Adipocyte (in vitro differentiated cells): Measurements from ENCODE around the gene OLFML2A.

Experiments
- DNase-seq: peaks from one replicate; pipeline ENCODE4 v3.0.0-alpha.2; 2015; ENCODE audit warnings: low read depth
- H3K27me3 ChIP-seq: replicated peaks from 2 replicates; pipeline ENCODE4 v1.7.0; 2013; ENCODE audit warnings: mild to moderate bottlenecking, low read length, moderate library complexity; ENCODE audit not compliant: control insufficient read depth, insufficient read depth
- H3K36me3 ChIP-seq: 2 replicates; pipeline ENCODE4 v1.7.0; 2013; ENCODE audit warnings: low read length, mild to moderate bottlenecking, moderate library complexity; ENCODE audit not compliant: control insufficient read depth, insufficient read depth, severe bottlenecking
- H3K4me1 ChIP-seq: 2 replicates; pipeline ENCODE4 v1.7.0; 2013; ENCODE audit warnings: mild to moderate bottlenecking, low read length, moderate library complexity; ENCODE audit not compliant: control insufficient read depth, insufficient read depth
- H3K4me3 ChIP-seq: 2 replicates; pipeline ENCODE4 v1.7.0; 2013; ENCODE audit warnings: mild to moderate bottlenecking, low read length, moderate library complexity
- H3K9ac ChIP-seq: 2 replicates; pipeline ENCODE4 v1.7.0; 2013; ENCODE audit warnings: mild to moderate bottlenecking, low read length, moderate library complexity
- H3K9me3 ChIP-seq: 2 replicates; pipeline ENCODE4 v1.7.0; 2013; ENCODE audit warnings: mild to moderate bottlenecking, low read length, moderate library complexity; ENCODE audit not compliant: control insufficient read depth

OLFML2A gene

DNA sequence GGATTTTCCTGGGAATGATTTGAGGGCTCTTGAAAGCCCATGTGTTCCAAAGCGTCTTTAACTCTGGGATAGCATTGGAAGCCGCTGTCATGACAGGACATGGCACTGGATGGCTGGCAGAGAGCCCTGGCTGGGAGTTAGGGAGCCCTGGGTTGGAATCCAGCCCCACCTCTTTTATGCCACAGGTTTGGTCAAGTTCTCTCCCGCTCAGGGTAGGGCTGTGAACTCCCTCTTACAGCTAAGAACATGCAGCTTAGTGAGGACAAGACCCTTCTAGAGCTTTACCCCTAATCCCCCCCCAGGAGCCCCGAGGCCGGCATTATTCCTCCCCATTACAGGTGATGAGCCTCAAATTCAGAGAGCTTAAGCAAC is 37.2 kb downstream of the OLFML2A start:
- Histone ChIP-seq H3K36me3 (no peaks in the 10 kb centered on the region), H3K9me3 (no peaks in the 10 kb centered on the region)

DNA sequence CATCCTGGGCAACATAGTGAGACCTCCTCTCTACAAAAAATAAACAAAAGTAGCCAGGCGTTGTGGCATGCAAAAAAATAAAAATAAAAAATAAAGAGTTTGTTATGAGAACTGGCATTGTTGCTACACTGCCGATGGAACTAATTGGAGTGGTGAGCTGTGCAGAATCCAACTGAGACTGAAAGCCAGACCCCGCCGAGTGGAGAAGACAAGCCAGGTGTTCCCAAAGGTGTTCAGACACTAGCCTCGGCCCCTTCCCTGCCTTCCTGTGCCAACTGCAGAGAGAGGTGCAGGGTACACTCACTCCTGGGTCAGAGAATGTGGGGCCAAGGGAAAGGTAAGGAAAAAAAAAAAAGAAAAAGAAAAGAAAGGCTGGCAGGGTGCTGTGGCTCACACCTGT is 38.7 kb downstream of the OLFML2A start:
- H3K4me1 ChIP-seq = peaks cover 28% of the 10 kb centered on the region
- H3K9me3 ChIP-seq = no peaks in the 10 kb centered on the region
- H3K36me3 ChIP-seq = no peaks in the 10 kb centered on the region
- H3K27me3 ChIP-seq = no peaks in the 10 kb centered on the region
- H3K4me3 ChIP-seq = no peak overlapping the region
- no peak overlapping the region for H3K9ac ChIP-seq
- DNase-seq = no peak

More for the DNA sequence above, 37.2 kb downstream of the OLFML2A start:
- DNase-seq = no peak
- H3K9ac ChIP-seq = no peak overlapping the region
- no peaks in the 10 kb centered on the region for H3K27me3 ChIP-seq
- H3K4me1 ChIP-seq = peaks cover 32% of the 10 kb centered on the region
- no peak overlapping the region for H3K4me3 ChIP-seq

DNA sequence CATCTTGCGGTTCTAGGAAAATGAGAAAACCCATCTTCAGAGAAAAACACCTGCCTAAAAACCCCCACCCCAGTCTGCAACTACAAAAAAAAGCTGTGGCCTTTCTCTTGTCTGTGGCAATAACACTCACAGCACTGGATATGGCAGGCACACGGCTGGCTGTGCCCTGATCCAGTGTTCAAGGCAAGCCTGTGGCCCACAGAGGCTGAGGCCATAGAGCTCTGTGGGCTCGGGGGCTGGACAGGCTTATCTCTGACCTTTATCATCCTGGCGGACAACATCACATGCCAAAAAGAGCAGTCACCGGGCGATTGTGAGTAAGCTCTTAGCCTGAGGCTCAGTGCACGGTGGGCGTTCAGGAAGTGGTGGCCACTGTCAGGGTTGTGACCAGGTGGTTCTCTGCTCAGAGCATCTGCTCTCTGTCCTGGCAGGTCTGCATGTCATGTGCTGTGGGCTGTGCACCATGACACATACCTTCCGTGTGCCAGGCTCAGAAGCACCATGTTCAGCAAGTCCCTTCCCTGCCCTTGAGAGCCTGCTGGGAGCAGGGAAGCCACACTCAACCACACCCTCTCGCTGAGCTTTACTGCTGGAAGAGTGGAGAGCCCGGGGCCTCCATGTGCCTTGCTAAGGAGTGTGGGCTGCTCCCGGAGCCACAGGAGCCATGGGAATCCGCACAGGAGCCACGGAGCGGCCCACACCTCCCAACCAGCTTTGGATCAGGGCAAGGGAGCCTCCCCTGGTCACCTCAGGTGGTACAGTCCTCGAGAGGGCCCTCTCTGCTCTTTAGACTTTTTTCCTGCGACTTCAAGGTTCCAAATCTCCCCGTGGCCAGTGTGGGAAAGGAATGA is 41.7 kb downstream of the OLFML2A start:
- Histone ChIP-seq H3K9ac (no peak overlapping the region), H3K36me3 (no peaks in the 10 kb centered on the region), H3K27me3 (no peaks in the 10 kb centered on the region), H3K4me3 (no peak overlapping the region), H3K4me1 (peaks cover 2% of the 10 kb centered on the region), H3K9me3 (no peaks in the 10 kb centered on the region)
- DNase-seq = no peak

DNA sequence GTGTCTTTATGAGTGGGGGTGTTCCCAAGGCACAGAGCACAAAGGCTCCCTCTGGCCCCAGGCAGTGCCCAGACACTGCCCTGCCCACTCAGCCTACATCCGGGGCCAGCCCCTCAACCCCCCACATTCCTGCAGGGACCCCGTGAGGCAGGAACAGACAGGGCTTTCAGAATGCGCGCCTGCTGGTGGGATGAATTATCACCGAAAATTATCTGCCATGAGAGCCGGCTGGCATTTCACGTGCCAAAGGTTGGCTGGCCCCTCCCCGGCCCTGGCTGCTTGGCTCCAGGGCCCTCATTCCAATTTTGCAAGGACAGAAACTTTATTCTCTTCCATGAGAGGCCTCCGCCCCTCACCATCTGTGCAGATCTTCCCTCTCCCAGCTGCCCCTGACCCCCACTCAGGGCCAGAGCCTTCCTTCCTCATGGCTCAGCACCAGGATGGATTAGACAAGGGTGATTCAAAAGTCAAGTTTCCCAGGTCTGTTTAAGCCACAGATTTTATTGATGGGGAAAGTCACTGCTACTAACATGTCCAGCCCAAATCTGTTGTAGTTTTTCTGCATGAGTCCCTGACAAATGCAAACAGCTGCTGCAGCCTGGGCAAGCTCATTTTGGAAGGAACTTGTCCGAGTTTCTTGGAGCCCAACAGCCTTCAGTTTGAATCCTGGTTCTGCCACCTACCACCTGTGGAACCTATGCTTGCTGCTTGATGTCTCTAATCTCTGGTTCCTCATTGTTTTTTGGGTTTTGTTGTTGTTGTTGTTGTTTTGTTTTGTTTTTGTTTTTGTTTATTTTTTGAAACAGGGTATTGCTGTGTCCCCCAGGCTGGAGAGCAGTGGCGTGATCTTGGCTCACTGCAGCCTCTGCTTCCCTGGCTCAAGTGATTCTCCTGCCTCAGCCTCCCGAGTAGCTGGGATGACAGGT is 44.0 kb downstream of the OLFML2A start:
- H3K4me3 ChIP-seq = no peak overlapping the region
- H3K9ac ChIP-seq = no peak overlapping the region
- no peaks in the 10 kb centered on the region for H3K9me3 ChIP-seq
- H3K4me1 ChIP-seq = no peaks in the 10 kb centered on the region
- no peaks in the 10 kb centered on the region for H3K27me3 ChIP-seq
- no peak for DNase-seq
- no peaks in the 10 kb centered on the region for H3K36me3 ChIP-seq

DNA sequence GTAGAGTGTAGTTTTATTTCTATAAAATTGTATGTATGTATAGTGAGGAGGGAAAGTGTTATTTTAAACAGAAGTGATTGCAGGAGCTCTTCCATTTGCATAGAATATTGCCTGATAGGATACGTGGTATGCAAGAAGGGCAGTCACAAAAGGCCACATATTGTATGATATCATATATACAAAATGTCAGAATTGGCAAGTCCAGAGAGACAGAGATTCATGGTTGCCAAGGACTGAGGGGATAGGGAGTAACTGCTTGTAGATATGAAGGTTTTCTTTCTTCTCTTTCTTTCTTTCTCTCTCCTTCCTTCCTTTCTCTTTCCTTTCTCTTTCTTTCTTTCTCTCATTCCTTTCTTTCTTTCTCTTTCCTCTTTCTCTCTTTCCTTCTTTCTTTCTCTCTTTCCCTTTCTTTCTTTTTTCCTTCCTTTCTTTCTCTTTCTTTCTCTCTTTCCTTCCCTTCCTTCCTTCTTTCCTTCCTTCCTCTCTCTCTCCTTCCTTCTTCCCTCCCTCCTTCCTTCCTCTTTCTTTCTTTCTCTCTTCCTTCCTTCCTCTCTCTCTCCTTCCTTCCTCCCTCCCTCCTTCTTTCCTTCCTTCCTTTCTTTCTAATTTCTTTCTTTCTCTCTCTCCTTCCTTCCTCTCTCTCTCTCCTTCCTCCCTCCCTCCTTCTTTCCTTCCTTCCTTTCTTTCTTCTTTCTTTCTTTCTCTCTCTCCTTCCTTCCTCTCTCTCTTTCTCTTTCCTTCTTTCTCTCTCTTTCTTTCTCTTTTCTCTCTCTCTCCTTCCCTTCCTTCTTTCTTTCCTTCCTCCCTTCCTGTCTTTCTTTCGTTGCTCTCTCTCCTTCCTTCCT is 51.8 kb downstream of the OLFML2A start:
- no peak for DNase-seq
- H3K4me1 ChIP-seq = peaks cover 14% of the 10 kb centered on the region
- H3K4me3 ChIP-seq = no peak overlapping the region
- no peaks in the 10 kb centered on the region for H3K9me3 ChIP-seq
- no peaks in the 10 kb centered on the region for H3K27me3 ChIP-seq
- H3K36me3 ChIP-seq = no peaks in the 10 kb centered on the region
- H3K9ac ChIP-seq = no peak overlapping the region

DNA sequence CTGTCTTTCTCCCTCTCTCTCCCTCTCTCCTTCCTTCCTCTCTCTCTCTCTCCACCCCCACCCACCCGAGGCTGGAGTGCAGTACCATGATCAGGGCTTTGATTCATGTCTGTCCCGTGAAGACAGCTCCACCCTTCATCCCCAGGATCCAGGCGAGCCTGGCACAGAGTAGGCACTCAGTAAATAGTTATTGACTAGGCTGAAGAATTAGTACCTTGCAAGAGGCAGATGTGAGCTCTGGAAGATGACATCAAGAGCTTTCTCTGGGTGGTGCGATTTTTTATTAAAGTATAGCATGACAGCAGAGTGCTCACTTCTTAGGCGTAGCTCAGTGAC is 52.4 kb downstream of the OLFML2A start:
- no peaks in the 10 kb centered on the region for H3K9me3 ChIP-seq
- H3K4me3 ChIP-seq = no peak overlapping the region
- H3K36me3 ChIP-seq = no peaks in the 10 kb centered on the region
- DNase-seq = no peak
- peaks cover 15% of the 10 kb centered on the region for H3K4me1 ChIP-seq
- no peaks in the 10 kb centered on the region for H3K27me3 ChIP-seq
- H3K9ac ChIP-seq = no peak overlapping the region

DNA sequence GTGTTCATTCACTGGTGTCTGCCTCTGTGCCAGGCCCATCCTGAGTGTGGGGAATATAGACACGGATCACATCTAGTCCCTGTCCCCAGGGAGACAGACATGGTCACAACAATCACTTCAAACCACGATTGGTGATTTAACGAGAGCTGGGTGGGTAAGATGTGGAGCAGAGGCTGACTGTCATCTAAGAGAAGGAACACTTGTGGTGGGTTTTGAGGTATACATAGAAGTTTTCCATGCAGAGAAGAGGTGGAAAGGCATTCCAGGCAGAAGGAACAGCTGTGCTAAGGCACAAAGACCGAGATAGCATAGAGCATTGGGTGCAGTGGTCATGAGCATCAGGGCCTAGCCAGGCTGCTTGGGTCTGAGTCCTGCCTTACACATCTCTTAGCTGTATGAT is 53.7 kb downstream of the OLFML2A start:
- no peak for DNase-seq
- Histone ChIP-seq H3K27me3 (no peaks in the 10 kb centered on the region), H3K9ac (no peak overlapping the region), H3K9me3 (no peaks in the 10 kb centered on the region), H3K36me3 (no peaks in the 10 kb centered on the region), H3K4me3 (no peak overlapping the region), H3K4me1 (peaks cover 28% of the 10 kb centered on the region)

DNA sequence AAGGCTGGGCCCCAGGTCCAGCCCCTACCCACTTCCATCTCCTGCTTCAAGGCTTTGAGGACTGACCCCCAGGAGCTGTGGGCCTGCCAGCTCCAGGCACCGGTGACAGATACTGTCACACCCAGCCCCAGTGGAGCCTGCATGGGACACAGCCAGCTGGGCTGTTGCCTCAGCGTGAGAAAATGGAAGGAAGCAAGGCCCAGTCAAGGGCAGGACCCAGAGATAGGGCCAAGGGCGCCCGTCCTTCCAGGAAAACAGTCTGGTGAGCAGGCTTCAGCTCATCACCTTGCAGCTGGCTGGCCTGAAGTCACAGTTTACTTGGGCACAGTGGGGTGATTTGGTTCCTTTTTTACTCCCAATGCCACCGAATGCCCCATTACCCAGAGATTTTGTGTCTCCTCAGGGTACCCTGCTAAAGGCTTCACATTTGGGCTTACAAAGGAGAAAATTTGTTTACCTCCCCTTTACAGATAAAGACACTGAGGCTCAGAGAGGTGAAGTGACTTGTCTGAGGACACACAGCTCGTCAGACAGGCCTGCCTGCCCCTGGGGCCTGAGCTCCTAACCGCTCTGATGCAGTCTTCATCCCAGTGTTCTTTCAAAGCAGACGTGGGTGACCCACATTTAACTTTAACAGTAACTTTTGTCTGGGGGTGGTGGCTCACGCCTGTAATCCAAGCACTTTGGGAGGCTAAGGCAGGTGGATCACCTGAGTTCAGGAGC is 54.9 kb downstream of the OLFML2A start:
- H3K4me1 ChIP-seq = peaks cover 29% of the 10 kb centered on the region
- H3K4me3 ChIP-seq = no peak overlapping the region
- no peaks in the 10 kb centered on the region for H3K27me3 ChIP-seq
- H3K9me3 ChIP-seq = no peaks in the 10 kb centered on the region
- no peak for DNase-seq
- peak overlapping the region; percentile 44 for H3K9ac ChIP-seq
- no peaks in the 10 kb centered on the region for H3K36me3 ChIP-seq

DNA sequence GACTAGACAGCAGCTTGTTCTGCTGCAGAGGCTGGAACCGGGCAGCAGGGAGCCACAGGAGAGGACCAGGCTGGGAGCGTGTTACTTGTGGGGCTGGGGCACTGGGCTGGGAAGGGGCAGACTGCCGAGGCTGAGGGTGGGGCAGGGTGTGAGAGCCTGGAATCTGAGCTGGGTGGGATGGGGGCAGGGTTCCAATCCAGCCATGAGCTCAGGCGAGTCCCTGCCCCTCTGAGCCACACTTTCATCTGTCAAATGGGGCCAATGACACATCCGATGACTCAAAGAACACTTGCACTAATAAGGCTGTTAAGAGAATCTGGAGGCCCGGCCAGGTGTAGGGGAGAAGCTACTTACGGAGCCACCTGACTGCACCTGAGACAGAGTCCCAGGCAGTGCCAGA is 57.7 kb downstream of the OLFML2A start:
- H3K27me3 ChIP-seq = no peaks in the 10 kb centered on the region
- H3K4me1 ChIP-seq = peaks cover 29% of the 10 kb centered on the region
- H3K9ac ChIP-seq = no peak overlapping the region
- H3K4me3 ChIP-seq = no peak overlapping the region
- no peaks in the 10 kb centered on the region for H3K36me3 ChIP-seq
- no peaks in the 10 kb centered on the region for H3K9me3 ChIP-seq
- DNase-seq = no peak

DNA sequence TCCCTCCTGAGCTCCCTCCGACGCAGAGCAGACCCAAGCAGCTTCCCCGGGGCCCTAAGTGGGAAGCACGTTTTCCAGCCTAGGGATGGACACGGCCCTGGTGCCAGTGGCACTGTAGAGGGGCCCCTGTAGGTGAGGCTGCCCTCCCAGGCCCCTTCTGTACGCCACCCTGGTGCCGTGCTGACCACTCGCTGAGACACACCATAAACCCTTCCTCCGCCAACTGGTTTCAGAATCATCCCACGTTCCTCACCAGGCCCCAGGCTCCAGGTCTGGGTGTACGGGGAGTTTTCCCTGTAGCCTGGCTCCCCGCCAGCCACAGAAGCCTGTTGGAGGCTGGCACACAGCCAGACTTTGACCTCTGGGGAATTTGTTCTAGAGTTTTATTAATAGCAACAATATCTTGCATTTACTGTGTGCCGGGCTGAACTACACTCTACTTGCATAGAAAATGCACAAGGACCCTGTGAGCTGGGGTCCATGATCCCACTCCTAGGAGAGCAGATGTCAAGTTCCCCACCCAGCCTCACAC is 58.2 kb downstream of the OLFML2A start:
- H3K9ac ChIP-seq = no peak overlapping the region
- no peaks in the 10 kb centered on the region for H3K9me3 ChIP-seq
- peaks cover 29% of the 10 kb centered on the region for H3K4me1 ChIP-seq
- no peaks in the 10 kb centered on the region for H3K27me3 ChIP-seq
- no peak overlapping the region for H3K4me3 ChIP-seq
- DNase-seq = peak; percentile 60
- H3K36me3 ChIP-seq = no peaks in the 10 kb centered on the region
